GM23338 (cell line): ENCODE data around the gene RPN2. TPM values are rescaled to one million over a fixed set of nuclear protein-coding genes. Genes with fewer than 3 reads are reported as not detected.

Experiments
- ATAC-seq: fragments of 200-7000 bp; cut with Tn5 transposase; 3 replicates; pipeline ENCODE4 v1.9.1; 2020
- DNase-seq: peaks from one replicate; pipeline ENCODE4 v3.0.0-alpha.2; 2015; ENCODE audit warnings: low spot score
- H2AFZ ChIP-seq: fragments of 200-600 bp; sonication (generic); 2 replicates; pipeline ENCODE4 v1.8.0; 2016; ENCODE audit warnings: antibody characterized with exemption, mild to moderate bottlenecking, moderate library complexity
- H3F3A ChIP-seq: fragments of 200-600 bp; sonication (generic); replicated peaks from 2 replicates; pipeline ENCODE4 v1.8.0; 2017; ENCODE audit warnings: antibody characterized with exemption, mixed run types, low read depth
- H3K27ac ChIP-seq: fragments of 200-600 bp; sonication (generic); 2 replicates; pipeline ENCODE4 v1.6.1; 2016; ENCODE audit warnings: low read depth
- H3K27me3 ChIP-seq: fragments of 200-600 bp; sonication (generic); 2 replicates; pipeline ENCODE4 v1.8.0; 2016; ENCODE audit warnings: mild to moderate bottlenecking, mixed run types, moderate library complexity; ENCODE audit not compliant: insufficient read depth
- H3K36me3 ChIP-seq: fragments of 200-600 bp; sonication (generic); 2 replicates; pipeline ENCODE4 v1.8.0; 2016; ENCODE audit warnings: mild to moderate bottlenecking; ENCODE audit not compliant: insufficient read depth
- H3K4me1 ChIP-seq: fragments of 200-600 bp; sonication (generic); 2 replicates; pipeline ENCODE4 v1.8.0; 2016; ENCODE audit warnings: mild to moderate bottlenecking, moderate library complexity; ENCODE audit not compliant: insufficient read depth
- H3K4me2 ChIP-seq: fragments of 200-600 bp; sonication (generic); 2 replicates; pipeline ENCODE4 v1.7.1; 2017; ENCODE audit warnings: mixed run types
- H3K4me3 ChIP-seq: fragments of 200-600 bp; sonication (generic); 2 replicates; pipeline ENCODE4 v1.6.1; 2016; ENCODE audit warnings: mixed run types
- H3K79me2 ChIP-seq: fragments of 200-600 bp; sonication (generic); replicated peaks from 2 replicates; pipeline ENCODE4 v1.8.0; 2017; ENCODE audit warnings: mild to moderate bottlenecking; ENCODE audit not compliant: insufficient read depth
- H3K9me2 ChIP-seq: fragments of 200-600 bp; sonication (generic); 2 replicates; pipeline ENCODE4 v1.8.0; 2017; ENCODE audit not compliant: insufficient read depth
- H4K20me1 ChIP-seq: fragments of 200-600 bp; sonication (generic); replicated peaks from 2 replicates; pipeline ENCODE4 v1.8.0; 2017; ENCODE audit warnings: mild to moderate bottlenecking; ENCODE audit not compliant: insufficient read depth
- H3K27ac Mint-ChIP-seq: 2 replicates; pipeline ENCODE4 v1.8.0; 2020; ENCODE audit warnings: inconsistent platforms, mild to moderate bottlenecking, moderate library complexity, mixed read lengths
- H3K27me3 Mint-ChIP-seq: 3 replicates; pipeline ENCODE4 v1.8.0; 2022; ENCODE audit warnings: low read depth, mild to moderate bottlenecking, moderate library complexity, mixed read lengths, inconsistent platforms; ENCODE audit not compliant: insufficient read depth, poor library complexity
- H3K36me3 Mint-ChIP-seq: 3 replicates; pipeline ENCODE4 v1.8.0; 2021; ENCODE audit warnings: low read depth, mild to moderate bottlenecking, inconsistent platforms, moderate library complexity, mixed read lengths
- H3K4me1 Mint-ChIP-seq: 3 replicates; pipeline ENCODE4 v1.8.0; 2020; ENCODE audit warnings: mild to moderate bottlenecking, inconsistent platforms, mixed read lengths
- H3K4me3 Mint-ChIP-seq: 3 replicates; pipeline ENCODE4 v1.8.0; 2021; ENCODE audit warnings: moderate library complexity, mild to moderate bottlenecking, inconsistent platforms, mixed read lengths
- H3K9me3 Mint-ChIP-seq: 3 replicates; pipeline ENCODE4 v1.8.0; 2020; ENCODE audit warnings: moderate library complexity, mild to moderate bottlenecking, inconsistent platforms, mixed read lengths
- EZH2 ChIP-seq: fragments of 200-600 bp; sonication (generic); IDR thresholded peaks from one replicate; pipeline ENCODE4 v1.8.0; 2017; ENCODE audit warnings: antibody characterized with exemption, mild to moderate bottlenecking, low read depth; ENCODE audit not compliant: unreplicated experiment
- EZH2phosphoT487 ChIP-seq: fragments of 200-600 bp; sonication (generic); IDR thresholded peaks from one replicate; pipeline ENCODE4 v1.8.1; 2018; ENCODE audit warnings: antibody characterized with exemption; ENCODE audit not compliant: unreplicated experiment
- JUNB ChIP-seq: IDR thresholded peaks from one replicate; pipeline ENCODE4 v1.6.1; 2016; ENCODE audit warnings: antibody characterized with exemption; ENCODE audit not compliant: unreplicated experiment
- NANOG ChIP-seq: IDR thresholded peaks from 2 replicates; pipeline ENCODE4 v1.6.1; 2016; ENCODE audit warnings: antibody characterized with exemption, borderline replicate concordance
- POLR2AphosphoS5 ChIP-seq: IDR thresholded peaks from 2 replicates; pipeline ENCODE4 v1.6.1; 2016; ENCODE audit warnings: antibody characterized with exemption, low read depth
- REST ChIP-seq: IDR thresholded peaks from one replicate; pipeline ENCODE4 v1.6.1; 2018; ENCODE audit warnings: antibody characterized with exemption; ENCODE audit not compliant: unreplicated experiment
- ZNF114 ChIP-seq: fragments of 250-450 bp; sonication (Bioruptor Pico); IDR thresholded peaks from 2 replicates; pipeline ENCODE4 v1.5.0; 2020; ENCODE audit warnings: mild to moderate bottlenecking, moderate library complexity
- ZNF331 ChIP-seq: fragments of 250-450 bp; sonication (Bioruptor Pico); IDR thresholded peaks from 2 replicates; pipeline ENCODE4 v1.5.0; 2020; ENCODE audit warnings: low read depth, mild to moderate bottlenecking, moderate library complexity
- polyA plus RNA-seq: library from polyadenylated mRNA; unstranded; fragments of >200 nt; fragmentation: Nextera tagmentation; extraction: Ambion mirVana; gene quantifications from 2 replicates; pipeline ENCODE4 v1.2.1, GENCODE V29; 2016
- total RNA-seq: library from RNA; depleted of rRNA; stranded (reverse); fragments of >200 nt; shearing (Covaris generic); gene quantifications from 2 replicates; pipeline ENCODE4 v1.2.3, GENCODE V29; 2014
- TF ChIP-seq, protein P1 (sequence below): IDR thresholded peaks from 2 replicates; pipeline ENCODE4 v1.6.1; 2016; ENCODE audit warnings: antibody characterized with exemption
- TF ChIP-seq, protein P2 (sequence below): fragments of 250-450 bp; sonication (Bioruptor Pico); IDR thresholded peaks from 2 replicates; pipeline ENCODE4 v1.5.0; 2020; ENCODE audit warnings: mild to moderate bottlenecking, moderate library complexity

The RPN2 gene
- total and polyA plus RNA-seq, 2 experiments from 2014 or later: 244 to 302 TPM

- Histone ChIP-seq H4K20me1 (no peaks in the 10 kb centered on the region), H2AFZ (no peak overlapping the region), H3K79me2 (no peaks in the 10 kb centered on the region), H3K36me3 (no peaks in the 10 kb centered on the region), H3K27ac (no peak overlapping the region), H3K4me2 (no peak overlapping the region), H3K27me3 (no peaks in the 10 kb centered on the region), H3F3A (no peaks in the 10 kb centered on the region), H3K4me3 (no peak overlapping the region), H3K4me1 (no peaks in the 10 kb centered on the region), H3K9me2 (no peaks in the 10 kb centered on the region)
- TF ChIP-seq JUNB (no peak), EZH2phosphoT487 (no peak), REST (no peak), NANOG (no peak), POLR2AphosphoS5 (no peak), EZH2 (no peak), ZNF331 (no peak), ZNF114 (CRISPR knock-in tag) (no peak)
- TF ChIP-seq, protein P1, sequence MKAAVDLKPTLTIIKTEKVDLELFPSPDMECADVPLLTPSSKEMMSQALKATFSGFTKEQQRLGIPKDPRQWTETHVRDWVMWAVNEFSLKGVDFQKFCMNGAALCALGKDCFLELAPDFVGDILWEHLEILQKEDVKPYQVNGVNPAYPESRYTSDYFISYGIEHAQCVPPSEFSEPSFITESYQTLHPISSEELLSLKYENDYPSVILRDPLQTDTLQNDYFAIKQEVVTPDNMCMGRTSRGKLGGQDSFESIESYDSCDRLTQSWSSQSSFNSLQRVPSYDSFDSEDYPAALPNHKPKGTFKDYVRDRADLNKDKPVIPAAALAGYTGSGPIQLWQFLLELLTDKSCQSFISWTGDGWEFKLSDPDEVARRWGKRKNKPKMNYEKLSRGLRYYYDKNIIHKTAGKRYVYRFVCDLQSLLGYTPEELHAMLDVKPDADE: no peak
- TF ChIP-seq, protein P2, sequence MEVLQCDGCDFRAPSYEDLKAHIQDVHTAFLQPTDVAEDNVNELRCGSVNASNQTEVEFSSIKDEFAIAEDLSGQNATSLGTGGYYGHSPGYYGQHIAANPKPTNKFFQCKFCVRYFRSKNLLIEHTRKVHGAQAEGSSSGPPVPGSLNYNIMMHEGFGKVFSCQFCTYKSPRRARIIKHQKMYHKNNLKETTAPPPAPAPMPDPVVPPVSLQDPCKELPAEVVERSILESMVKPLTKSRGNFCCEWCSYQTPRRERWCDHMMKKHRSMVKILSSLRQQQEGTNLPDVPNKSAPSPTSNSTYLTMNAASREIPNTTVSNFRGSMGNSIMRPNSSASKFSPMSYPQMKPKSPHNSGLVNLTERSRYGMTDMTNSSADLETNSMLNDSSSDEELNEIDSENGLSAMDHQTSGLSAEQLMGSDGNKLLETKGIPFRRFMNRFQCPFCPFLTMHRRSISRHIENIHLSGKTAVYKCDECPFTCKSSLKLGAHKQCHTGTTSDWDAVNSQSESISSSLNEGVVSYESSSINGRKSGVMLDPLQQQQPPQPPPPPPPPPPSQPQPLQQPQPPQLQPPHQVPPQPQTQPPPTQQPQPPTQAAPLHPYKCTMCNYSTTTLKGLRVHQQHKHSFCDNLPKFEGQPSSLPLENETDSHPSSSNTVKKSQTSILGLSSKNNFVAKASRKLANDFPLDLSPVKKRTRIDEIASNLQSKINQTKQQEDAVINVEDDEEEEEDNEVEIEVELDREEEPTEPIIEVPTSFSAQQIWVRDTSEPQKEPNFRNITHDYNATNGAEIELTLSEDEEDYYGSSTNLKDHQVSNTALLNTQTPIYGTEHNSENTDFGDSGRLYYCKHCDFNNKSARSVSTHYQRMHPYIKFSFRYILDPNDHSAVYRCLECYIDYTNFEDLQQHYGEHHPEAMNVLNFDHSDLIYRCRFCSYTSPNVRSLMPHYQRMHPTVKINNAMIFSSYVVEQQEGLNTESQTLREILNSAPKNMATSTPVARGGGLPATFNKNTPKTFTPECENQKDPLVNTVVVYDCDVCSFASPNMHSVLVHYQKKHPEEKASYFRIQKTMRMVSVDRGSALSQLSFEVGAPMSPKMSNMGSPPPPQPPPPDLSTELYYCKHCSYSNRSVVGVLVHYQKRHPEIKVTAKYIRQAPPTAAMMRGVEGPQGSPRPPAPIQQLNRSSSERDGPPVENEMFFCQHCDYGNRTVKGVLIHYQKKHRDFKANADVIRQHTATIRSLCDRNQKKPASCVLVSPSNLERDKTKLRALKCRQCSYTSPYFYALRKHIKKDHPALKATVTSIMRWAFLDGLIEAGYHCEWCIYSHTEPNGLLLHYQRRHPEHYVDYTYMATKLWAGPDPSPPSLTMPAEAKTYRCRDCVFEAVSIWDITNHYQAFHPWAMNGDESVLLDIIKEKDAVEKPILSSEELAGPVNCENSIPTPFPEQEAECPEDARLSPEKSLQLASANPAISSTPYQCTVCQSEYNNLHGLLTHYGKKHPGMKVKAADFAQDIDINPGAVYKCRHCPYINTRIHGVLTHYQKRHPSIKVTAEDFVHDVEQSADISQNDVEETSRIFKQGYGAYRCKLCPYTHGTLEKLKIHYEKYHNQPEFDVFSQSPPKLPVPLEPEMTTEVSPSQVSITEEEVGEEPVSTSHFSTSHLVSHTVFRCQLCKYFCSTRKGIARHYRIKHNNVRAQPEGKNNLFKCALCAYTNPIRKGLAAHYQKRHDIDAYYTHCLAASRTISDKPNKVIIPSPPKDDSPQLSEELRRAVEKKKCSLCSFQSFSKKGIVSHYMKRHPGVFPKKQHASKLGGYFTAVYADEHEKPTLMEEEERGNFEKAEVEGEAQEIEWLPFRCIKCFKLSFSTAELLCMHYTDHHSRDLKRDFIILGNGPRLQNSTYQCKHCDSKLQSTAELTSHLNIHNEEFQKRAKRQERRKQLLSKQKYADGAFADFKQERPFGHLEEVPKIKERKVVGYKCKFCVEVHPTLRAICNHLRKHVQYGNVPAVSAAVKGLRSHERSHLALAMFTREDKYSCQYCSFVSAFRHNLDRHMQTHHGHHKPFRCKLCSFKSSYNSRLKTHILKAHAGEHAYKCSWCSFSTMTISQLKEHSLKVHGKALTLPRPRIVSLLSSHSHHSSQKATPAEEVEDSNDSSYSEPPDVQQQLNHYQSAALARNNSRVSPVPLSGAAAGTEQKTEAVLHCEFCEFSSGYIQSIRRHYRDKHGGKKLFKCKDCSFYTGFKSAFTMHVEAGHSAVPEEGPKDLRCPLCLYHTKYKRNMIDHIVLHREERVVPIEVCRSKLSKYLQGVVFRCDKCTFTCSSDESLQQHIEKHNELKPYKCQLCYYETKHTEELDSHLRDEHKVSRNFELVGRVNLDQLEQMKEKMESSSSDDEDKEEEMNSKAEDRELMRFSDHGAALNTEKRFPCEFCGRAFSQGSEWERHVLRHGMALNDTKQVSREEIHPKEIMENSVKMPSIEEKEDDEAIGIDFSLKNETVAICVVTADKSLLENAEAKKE (CRISPR knock-in tag): no peak
- H3K9me3 Mint-ChIP-seq: no peaks in the 10 kb centered on the region
- no peak for ATAC-seq
- no peaks in the 10 kb centered on the region for H3K36me3 Mint-ChIP-seq
- H3K27ac Mint-ChIP-seq: no peak overlapping the region
- DNase-seq: no peak
- peaks cover 4% of the 10 kb centered on the region for H3K27me3 Mint-ChIP-seq
- H3K4me3 Mint-ChIP-seq: no peak overlapping the region; the same call in 2 of the 3 replicates
- no peaks in the 10 kb centered on the region for H3K4me1 Mint-ChIP-seq
Observed at GRCh38 chr20:37158248-37158647, 20.9 kb upstream of the RPN2 start.
